Measurements from ENCODE around the gene CACNA2D3.

GRCh38 chr3:54361746-54362283 is 239.5 kb downstream of the CACNA2D3 start:
- TF ChIP-seq, protein P1, sequence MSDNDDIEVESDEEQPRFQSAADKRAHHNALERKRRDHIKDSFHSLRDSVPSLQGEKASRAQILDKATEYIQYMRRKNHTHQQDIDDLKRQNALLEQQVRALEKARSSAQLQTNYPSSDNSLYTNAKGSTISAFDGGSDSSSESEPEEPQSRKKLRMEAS (IDR thresholded peaks at IDR 0.05) = no peak
- no peak for TF ChIP-seq POLR2A (IDR thresholded peaks at IDR 0.05; ENCODE audit: low read length)
- TF ChIP-seq CHD4 (IDR thresholded peaks at IDR 0.05; ENCODE audit: borderline replicate concordance) = no peak
- no peak for TF ChIP-seq EP300 (IDR thresholded peaks at IDR 0.05)
- no peak for TF ChIP-seq HOXA7 (CRISPR knock-in tag; IDR thresholded peaks at IDR 0.05)
- no peak for TF ChIP-seq RARB (CRISPR knock-in tag; IDR thresholded peaks at IDR 0.05)
- TF ChIP-seq SMC3 (IDR thresholded peaks at IDR 0.05) = no peak
- TF ChIP-seq CTCF (IDR thresholded peaks at IDR 0.05) = no peak
- no peak for TF ChIP-seq PHF8 (IDR thresholded peaks at IDR 0.05; ENCODE audit: borderline replicate concordance, low read depth)
- TF ChIP-seq, protein P2, sequence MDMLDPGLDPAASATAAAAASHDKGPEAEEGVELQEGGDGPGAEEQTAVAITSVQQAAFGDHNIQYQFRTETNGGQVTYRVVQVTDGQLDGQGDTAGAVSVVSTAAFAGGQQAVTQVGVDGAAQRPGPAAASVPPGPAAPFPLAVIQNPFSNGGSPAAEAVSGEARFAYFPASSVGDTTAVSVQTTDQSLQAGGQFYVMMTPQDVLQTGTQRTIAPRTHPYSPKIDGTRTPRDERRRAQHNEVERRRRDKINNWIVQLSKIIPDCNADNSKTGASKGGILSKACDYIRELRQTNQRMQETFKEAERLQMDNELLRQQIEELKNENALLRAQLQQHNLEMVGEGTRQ (IDR thresholded peaks at IDR 0.05) = no peak

Measured in A549 (cell line).